HepG2 (cell line): ENCODE measurements around the gene RGMA. TPM values are rescaled to one million over a fixed set of nuclear protein-coding genes. Genes with fewer than 3 reads are reported as not detected.

ENCODE experiments used
- ATAC-seq: fragments of 200-7000 bp; cut with Tn5 transposase; 3 replicates; pipeline ENCODE4 v1.9.1; 2020; ENCODE audit warnings: mild to moderate bottlenecking, moderate library complexity
- BruUV-seq: library from RNA; stranded (reverse); fragments of 400-500 nt; replicated peaks from 2 replicates; lab custom pipeline; 2021; lab: Mats Ljungman, UMichigan
- CTCF ChIA-PET: fragments of 300-600 bp; formaldehyde crosslinking; extraction: SDS; loops from one replicate; lab custom pipeline; 2021; ENCODE audit warnings: low total read pairs, inconsistent platforms, low intra/inter-chr PET ratio; lab: Yijun Ruan, JAX
- POLR2A ChIA-PET: fragments of 350-600 bp; sonication (Branson Sonifier 250); formaldehyde crosslinking; loops from one replicate; lab custom pipeline; 2020; ENCODE audit warnings: antibody characterized with exemption, inconsistent platforms; lab: Yijun Ruan, JAX
- DNase-seq: peaks from one replicate; pipeline ENCODE4 v3.0.0-alpha.2; 2015; ENCODE audit warnings: low spot score
- FAIRE-seq: peaks from 3 replicates; lab custom pipeline; 2011; peaks lifted over from hg19 to GRCh38; lab: Jason Lieb, UNC
- H2AFZ ChIP-seq: one replicate; pipeline ENCODE4 v1.6.1; 2011; ENCODE audit warnings: low read length, inconsistent platforms
- H3K27ac ChIP-seq: fragments of 300-600 bp; 3 replicates; pipeline ENCODE4 v1.8.0; 2011; ENCODE audit warnings: mixed run types, mild to moderate bottlenecking, mixed read lengths, low read length, inconsistent platforms; ENCODE audit not compliant: insufficient read depth; ENCODE audit errors: extremely low read length
- H3K27me3 ChIP-seq, 2 experiments: fragments of 200-600 bp in 1 of 2; 2 replicates in 1 of 2; 3 replicates in 1 of 2; pipeline versions ENCODE4 v1.6.0 to v1.8.0; 2011; ENCODE audit warnings: low read length in 2 of 2, mild to moderate bottlenecking in 2 of 2, moderate library complexity in 2 of 2, inconsistent platforms in 1 of 2; ENCODE audit not compliant: insufficient read depth in 2 of 2, control insufficient read depth in 1 of 2
- H3K36me3 ChIP-seq, 2 experiments: fragments of 200-600 bp in 1 of 2; replicated peaks in 1 of 2; 2 replicates in 1 of 2; 3 replicates in 1 of 2; pipeline versions ENCODE4 v1.5.1 to v1.8.0; 2011; ENCODE audit warnings: low read length in 2 of 2, inconsistent platforms in 1 of 2; ENCODE audit not compliant: insufficient read depth in 2 of 2, control insufficient read depth in 1 of 2
- H3K4me1 ChIP-seq: 2 replicates; pipeline ENCODE4 v1.5.1; 2012; ENCODE audit warnings: low read length, inconsistent platforms; ENCODE audit not compliant: insufficient read depth
- H3K4me2 ChIP-seq: 2 replicates; pipeline ENCODE4 v1.6.0; 2011; ENCODE audit warnings: low read depth, low read length, inconsistent platforms
- H3K4me3 ChIP-seq, 3 experiments: fragments of 200-600 bp in 1 of 3; sonication (generic), shearing (Covaris generic) in 1 of 3; replicated peaks in 1 of 3; 2 replicates each; pipeline ENCODE4 v1.5.1; 2011 to 2016; ENCODE audit warnings: low read length in 3 of 3, inconsistent platforms in 2 of 3, low read depth in 2 of 3, mild to moderate bottlenecking in 2 of 3, control low read depth in 1 of 3, mixed read lengths in 1 of 3; ENCODE audit not compliant: insufficient read depth in 1 of 3
- H3K79me2 ChIP-seq: one replicate; pipeline ENCODE4 v1.6.1; 2011; ENCODE audit warnings: low read length, inconsistent platforms; ENCODE audit not compliant: insufficient read depth
- H3K9ac ChIP-seq: 2 replicates; pipeline ENCODE4 v1.6.0; 2011; ENCODE audit warnings: mild to moderate bottlenecking, low read depth, low read length, inconsistent platforms; ENCODE audit not compliant: insufficient read depth
- H3K9me3 ChIP-seq: 2 replicates; pipeline ENCODE4 v1.5.1; 2012; ENCODE audit warnings: mild to moderate bottlenecking, low read length
- H4K20me1 ChIP-seq: 2 replicates; pipeline ENCODE4 v1.6.0; 2011; ENCODE audit warnings: inconsistent platforms, mild to moderate bottlenecking, low read length, moderate library complexity; ENCODE audit not compliant: insufficient read depth
- ARID3A ChIP-seq: IDR thresholded peaks from 2 replicates; pipeline ENCODE4 v1.6.1; 2012; ENCODE audit warnings: low read depth, low read length, improper control_type of control experiment
- E2F5 ChIP-seq: sonication (generic); formaldehyde crosslinking; conservative IDR thresholded peaks from 2 replicates; pipeline ENCODE4 v1.4.0; 2020; ENCODE audit warnings: missing genetic modification reagents
- KLF16 ChIP-seq, 2 experiments: sonication (generic) in 1 of 2; formaldehyde crosslinking in 1 of 2; IDR thresholded peaks; 2 replicates each; pipeline versions ENCODE4 v1.6.1 to v1.8.0; 2016 to 2023; ENCODE audit warnings: missing genetic modification reagents in 2 of 2, missing compliant biosample characterization in 1 of 2
- MLX ChIP-seq: IDR thresholded peaks from 2 replicates; pipeline ENCODE4 v1.6.1; 2016
- MXD1 ChIP-seq: sonication (generic); formaldehyde crosslinking; IDR thresholded peaks from 2 replicates; pipeline ENCODE4 v1.4.0; 2020; ENCODE audit warnings: mild to moderate bottlenecking, missing genetic modification reagents
- NFRKB ChIP-seq: fragments of 450-650 bp; IDR thresholded peaks from 2 replicates; pipeline ENCODE4 v1.6.1; 2017
- RFXANK ChIP-seq: IDR thresholded peaks from 2 replicates; pipeline ENCODE4 v1.6.1; 2016
- RNF219 ChIP-seq: sonication (generic); formaldehyde crosslinking; IDR thresholded peaks from 2 replicates; pipeline ENCODE4 v1.5.0; 2020; ENCODE audit warnings: mild to moderate bottlenecking, missing genetic modification reagents
- SAFB2 ChIP-seq: sonication (generic); formaldehyde crosslinking; IDR thresholded peaks from 2 replicates; pipeline ENCODE4 v1.5.1; 2020; ENCODE audit warnings: missing genetic modification reagents, low read depth, mild to moderate bottlenecking, borderline replicate concordance
- ZBTB1 ChIP-seq: sonication (generic); formaldehyde crosslinking; IDR thresholded peaks from 2 replicates; pipeline ENCODE4 v1.4.0; 2020; ENCODE audit warnings: missing genetic modification reagents, borderline replicate concordance
- ZNF10 ChIP-seq: sonication (generic); formaldehyde crosslinking; IDR thresholded peaks from 2 replicates; pipeline ENCODE4 v1.4.0; 2020; ENCODE audit warnings: mild to moderate bottlenecking, low read depth, missing genetic modification reagents, borderline replicate concordance
- ZNF574 ChIP-seq: sonication (generic); formaldehyde crosslinking; IDR thresholded peaks from 2 replicates; pipeline ENCODE4 v1.4.0; 2020; ENCODE audit warnings: missing genetic modification reagents
- ZUFSP ChIP-seq: sonication (generic); formaldehyde crosslinking; IDR thresholded peaks from 2 replicates; pipeline ENCODE4 v1.9.0; 2021; ENCODE audit warnings: missing genetic modification reagents, mild to moderate bottlenecking, borderline replicate concordance
- WGBS: methylation state at CpG from one replicate; pipeline ENCODE4 v1.1.6; 2017; ENCODE audit warnings: low lambda C conversion rate; 5-methylcytosine and 5-hydroxymethylcytosine counted together
- in situ Hi-C: cut with HindIII; loops from 2 replicates; pipeline ENCODE4 v1.10.0; 2017; ENCODE audit warnings: low pct_unique_long_range_greater_than_20kb; ENCODE audit not compliant: extremely low pct_ligation_motif_present
- intact Hi-C: fragments of 100-400 bp; cut with micrococcal nuclease; formaldehyde crosslinking; loops from one replicate; pipeline ENCODE4 v1.10.0; 2022; ENCODE audit not compliant: unreplicated experiment
- polyA plus RNA-seq, 8 experiments: library from polyadenylated mRNA; depleted of rRNA in 3 of 8; stranded (reverse) in 7 of 8; unstranded in 1 of 8; fragments of >200 nt; fragmentation: Illumina TruSeq in 4 of 8; extraction: Trizol in 4 of 8; gene quantifications; 2 replicates each; pipeline versions ENCODE4 v1.2.1 to v1.2.3, GENCODE V29; 2011 to 2016; ENCODE audit warnings: low read depth in 4 of 8, missing spikeins in 1 of 8, mixed read lengths in 1 of 8; ENCODE audit not compliant: insufficient read depth in 1 of 8
- total RNA-seq, 5 experiments: library from RNA; depleted of rRNA; stranded (reverse); fragments of >200 nt; fragmentation: Illumina TruSeq; extraction: Trizol; gene quantifications; 2 replicates each; pipeline ENCODE4 v1.2.3, GENCODE V29; 2016; ENCODE audit warnings: low read depth in 1 of 5

RGMA gene
- total and polyA plus RNA-seq, 2 of the 13 experiments (the other 11 are each of a cell fraction or from before 2014, with no cell fraction given) = not detected

GRCh38 chr15:93042211-93042610 is 46.8 kb downstream of the RGMA start:
- POLR2A ChIA-PET = no interaction called here
- H3K27me3 ChIP-seq = peaks cover 0 to 3% of the 10 kb centered on the region in 2 experiments; a peak in 1 of 5 replicates
- H3K9me3 ChIP-seq = peaks cover 5% of the 10 kb centered on the region; the same call in 1 of the 2 replicates
- TF ChIP-seq SAFB2 (CRISPR knock-in tag) (no peak), ZNF10 (CRISPR knock-in tag) (no peak), ZBTB1 (CRISPR knock-in tag) (no peak), RNF219 (CRISPR knock-in tag) (no peak), ARID3A (no peak), RFXANK (CRISPR knock-in tag) (no peak), ZUFSP (CRISPR knock-in tag) (no peak), MLX (CRISPR knock-in tag) (no peak), KLF16 (CRISPR knock-in tag; IDR thresholded peaks at IDR 0.05) (no peak), ZNF574 (no peak), E2F5 (CRISPR knock-in tag) (no peak), MXD1 (no peak), NFRKB (no peak)
- in situ Hi-C loops (no loop called here), intact Hi-C loops (no loop called here)
- FAIRE-seq = no peak
- H3K4me2 ChIP-seq = no peak overlapping the region
- no peak overlapping the region for H3K27ac ChIP-seq
- 41% methylated on average over 3 of the region's 3 CpGs for WGBS
- no peak for DNase-seq
- no peak overlapping the region for H2AFZ ChIP-seq
- H3K36me3 ChIP-seq = no peaks in the 10 kb centered on the region
- no peaks in the 10 kb centered on the region for H4K20me1 ChIP-seq
- BruUV-seq = no TSS peak
- no peaks in the 10 kb centered on the region for H3K79me2 ChIP-seq
- no peak overlapping the region for H3K4me3 ChIP-seq
- H3K9ac ChIP-seq = no peak overlapping the region
- no peaks in the 10 kb centered on the region for H3K4me1 ChIP-seq
- ATAC-seq = no peak
- CTCF ChIA-PET = no interaction called here
